SH-SY5Y (cell line): ENCODE results near the gene PTAFR.

Experiments
- GATA2 ChIP-seq: IDR thresholded peaks from 2 replicates; pipeline ENCODE4 v1.6.1; 2011; ENCODE audit warnings: mild to moderate bottlenecking, low read depth, low read length
- GATA3 ChIP-seq: IDR thresholded peaks from 2 replicates; pipeline ENCODE4 v1.6.1; 2011; ENCODE audit warnings: low read depth, mild to moderate bottlenecking, low read length, moderate library complexity

GRCh38 chr1:28163496-28164161 is 12.9 kb downstream of the PTAFR start:
- TF ChIP-seq GATA3 = no peak
- no peak for TF ChIP-seq GATA2
